Measurements from ENCODE around the gene CCM2.

CCM2 gene

DNA sequence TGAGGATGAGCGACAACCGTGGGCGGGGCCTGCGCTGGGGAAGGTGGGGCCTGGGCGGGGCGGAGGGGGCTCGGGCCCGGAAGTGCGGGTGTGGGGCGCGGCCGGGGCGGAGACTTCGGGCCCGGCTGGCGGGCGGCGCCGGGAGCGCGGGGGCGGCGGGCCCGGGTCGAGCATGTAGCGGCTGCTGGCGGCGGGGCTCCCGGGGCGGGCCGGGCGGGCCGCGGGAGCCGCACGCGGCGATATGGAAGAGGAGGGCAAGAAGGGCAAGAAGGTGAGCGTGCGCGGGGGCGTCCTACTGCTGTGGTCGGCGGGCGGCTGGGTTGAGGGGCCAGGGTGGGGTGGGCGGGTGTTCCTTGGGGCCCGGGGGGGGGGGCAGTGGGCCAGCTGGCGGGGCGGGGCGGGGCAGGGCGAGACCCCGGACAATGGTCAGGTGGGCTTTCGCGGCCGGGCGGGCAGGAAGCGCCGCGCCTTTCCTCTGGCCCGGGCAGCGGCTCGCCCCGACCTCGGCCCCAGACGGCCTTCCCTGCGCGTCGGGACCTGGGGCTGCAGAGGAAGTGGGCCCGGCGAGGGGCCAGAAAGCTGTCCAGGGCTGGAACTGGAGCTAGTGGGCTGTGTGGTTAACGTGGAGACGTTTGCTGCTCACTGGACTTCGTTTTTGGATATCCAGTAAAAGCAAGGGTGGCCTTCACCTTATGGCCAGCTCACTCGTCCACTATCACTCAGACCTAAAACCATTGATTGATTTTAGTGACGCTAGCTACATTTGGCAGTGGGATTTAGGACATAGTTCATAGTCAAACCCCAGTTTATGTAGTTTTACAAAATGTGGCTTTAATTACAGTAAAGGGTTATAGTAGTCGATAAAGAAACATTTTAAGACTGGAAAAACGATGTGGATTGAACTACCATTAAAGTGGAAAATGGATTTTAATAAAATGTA, at the start of gene CCM2:
TSS of gene CCM2 (plus strand) at position 109 of the 940 bp plus-strand sequence. CDS start at position 242, 133 bp downstream.
- DNase-seq = peak; percentile 4

DNA sequence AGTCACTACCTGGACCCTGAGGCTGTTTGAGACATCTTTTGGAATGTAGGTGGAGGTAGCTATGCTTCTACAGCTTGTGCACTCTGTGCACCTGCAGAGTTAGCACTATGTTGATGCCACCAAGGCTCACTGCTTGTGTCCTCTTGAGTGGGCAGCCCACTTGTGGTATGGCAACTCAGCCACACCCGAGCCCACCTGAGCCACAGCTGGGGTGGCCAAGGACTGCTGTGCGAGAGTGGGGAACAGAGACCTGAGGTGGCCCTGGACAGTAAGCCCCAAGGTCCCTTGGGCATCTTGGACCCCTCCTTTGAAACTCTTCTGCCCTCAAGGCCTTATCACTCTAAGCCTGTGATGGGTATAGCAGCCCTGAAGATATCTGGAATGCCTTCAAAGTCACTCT, 46.8 kb upstream of the CCM2 start:
- no peak for DNase-seq

DNA sequence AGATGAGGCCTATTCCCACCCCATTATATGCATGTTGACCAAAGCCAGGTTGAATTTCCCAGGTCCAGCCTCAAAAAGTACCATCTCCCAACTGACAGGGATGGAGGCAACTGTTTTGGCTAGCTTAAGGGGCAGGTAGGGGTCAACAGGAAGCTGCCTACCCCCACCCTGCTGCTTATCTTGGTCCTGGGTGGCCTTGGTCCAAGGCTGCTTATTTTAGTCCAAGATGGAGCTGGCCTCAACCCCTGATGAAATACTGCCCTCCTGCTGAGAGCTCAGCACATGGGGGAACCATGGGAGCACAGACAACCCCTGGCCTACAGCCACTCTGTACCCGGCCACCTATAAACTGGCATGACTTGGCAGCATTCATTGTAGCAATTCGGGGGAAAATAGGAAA, 44.3 kb upstream of the CCM2 start:
- no peak for DNase-seq

DNA sequence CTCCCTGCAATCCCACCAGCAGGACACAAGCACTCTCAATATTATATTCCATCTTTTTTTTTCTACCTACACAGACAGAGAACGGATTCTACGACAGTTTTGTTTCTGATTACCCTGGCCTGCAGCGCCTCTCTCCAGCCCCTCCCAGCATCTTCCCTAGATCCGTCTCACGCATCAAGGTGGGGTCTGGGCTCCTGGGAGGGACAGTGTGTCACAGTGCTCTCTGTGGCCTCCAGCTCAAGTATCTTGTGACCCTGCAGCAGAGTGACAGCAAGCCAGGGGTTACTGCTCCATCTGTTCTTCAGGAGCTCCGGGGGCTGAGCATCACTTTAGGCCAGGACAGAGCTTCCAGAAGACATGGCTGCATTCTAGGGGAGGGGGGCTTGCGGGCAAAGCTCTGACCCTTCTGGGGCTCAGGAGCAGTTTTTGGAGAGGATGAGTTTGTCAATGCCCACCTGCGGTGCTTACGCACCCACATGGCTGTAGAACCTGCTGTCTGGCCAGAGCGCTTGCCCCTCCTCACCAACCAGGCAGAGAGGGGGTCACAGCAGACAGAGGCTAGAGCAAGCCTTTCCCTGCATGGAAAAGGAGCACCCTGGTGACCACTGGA, 43.7 kb upstream of the CCM2 start:
- no peak for DNase-seq

DNA sequence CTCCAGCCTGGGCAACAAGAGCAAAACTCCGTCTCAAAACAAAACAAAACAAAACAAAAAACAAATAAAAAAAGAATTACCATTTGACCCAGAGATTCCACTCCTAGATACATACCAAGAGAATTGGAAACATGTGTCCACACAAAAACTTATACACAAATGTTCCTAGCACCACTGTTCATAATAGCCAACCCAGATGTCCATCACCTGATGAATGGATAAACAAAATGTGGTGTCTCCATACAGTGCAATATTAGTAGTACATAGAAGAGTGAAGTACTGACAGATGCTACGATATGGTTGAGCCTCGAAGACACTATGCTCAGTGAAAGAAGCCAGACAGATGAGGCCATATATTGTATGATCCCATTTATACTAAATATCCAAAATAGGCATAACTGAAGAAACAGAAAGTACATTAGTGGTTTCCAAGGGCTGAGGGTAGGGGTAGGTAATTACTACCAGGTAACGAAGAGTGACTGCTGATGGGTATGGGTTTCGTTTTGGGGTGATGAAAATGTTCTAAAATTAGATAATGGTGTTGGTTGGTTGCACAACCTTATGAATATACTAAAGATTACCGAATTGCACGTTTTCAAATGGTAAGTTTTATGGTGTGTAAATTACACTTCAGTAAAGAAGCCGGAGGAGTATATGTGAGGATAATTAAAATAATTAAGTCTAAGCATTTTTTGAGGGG, 41.2 kb upstream of the CCM2 start:
- DNase-seq = no peak

DNA sequence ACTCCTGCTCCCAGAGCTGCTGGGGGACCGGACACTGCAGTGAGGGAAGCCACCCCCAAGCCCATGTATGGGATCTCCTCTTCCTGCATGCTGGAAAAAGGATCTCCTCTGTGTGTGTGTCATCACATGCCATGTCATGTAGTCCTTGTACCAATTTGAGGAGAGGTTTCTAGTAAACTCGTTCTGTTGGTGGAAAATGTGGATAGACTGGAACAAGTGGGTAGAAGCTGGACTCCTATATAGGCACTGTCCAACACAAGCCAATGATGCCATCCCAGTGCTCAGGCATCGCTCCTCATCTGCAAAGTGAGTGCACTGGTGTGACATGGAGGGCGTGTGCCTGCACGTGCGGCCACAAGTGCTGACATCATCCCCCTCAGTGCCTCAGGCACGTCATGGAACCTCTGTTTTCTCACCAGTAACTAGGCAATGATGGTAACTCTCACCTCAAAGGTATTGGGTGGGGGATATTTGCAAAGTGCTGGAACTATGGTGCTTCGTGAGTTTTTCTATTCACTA, 40.5 kb upstream of the CCM2 start:
- no peak for DNase-seq

DNA sequence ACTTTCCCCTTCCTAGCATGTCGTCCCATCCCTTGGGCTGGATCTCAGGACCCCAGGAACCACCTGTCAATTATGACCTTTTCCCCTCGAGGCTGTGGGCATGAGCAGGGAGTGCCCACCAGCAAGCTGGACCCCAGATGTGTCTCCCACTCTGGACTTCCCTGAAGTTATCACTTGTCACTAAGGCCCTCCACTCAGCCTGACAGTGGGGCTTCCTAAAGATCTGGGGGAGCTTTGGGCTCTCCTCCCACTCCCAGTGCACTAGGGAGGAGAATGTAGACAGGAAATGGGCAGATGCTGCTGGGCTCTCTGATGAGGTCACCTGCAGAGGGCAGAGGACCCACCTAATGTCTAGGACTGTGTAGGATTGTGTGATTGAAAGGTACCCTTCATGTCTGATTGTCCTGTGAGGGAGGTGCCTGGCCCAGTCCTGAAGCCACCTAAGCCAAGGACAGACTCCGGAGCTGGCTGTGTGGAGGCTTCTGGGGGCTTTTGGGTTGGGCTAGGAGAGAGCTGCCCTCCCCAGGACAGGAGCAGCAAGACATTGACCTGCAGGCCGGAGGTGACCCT, 39.9 kb upstream of the CCM2 start:
- no peak for DNase-seq

DNA sequence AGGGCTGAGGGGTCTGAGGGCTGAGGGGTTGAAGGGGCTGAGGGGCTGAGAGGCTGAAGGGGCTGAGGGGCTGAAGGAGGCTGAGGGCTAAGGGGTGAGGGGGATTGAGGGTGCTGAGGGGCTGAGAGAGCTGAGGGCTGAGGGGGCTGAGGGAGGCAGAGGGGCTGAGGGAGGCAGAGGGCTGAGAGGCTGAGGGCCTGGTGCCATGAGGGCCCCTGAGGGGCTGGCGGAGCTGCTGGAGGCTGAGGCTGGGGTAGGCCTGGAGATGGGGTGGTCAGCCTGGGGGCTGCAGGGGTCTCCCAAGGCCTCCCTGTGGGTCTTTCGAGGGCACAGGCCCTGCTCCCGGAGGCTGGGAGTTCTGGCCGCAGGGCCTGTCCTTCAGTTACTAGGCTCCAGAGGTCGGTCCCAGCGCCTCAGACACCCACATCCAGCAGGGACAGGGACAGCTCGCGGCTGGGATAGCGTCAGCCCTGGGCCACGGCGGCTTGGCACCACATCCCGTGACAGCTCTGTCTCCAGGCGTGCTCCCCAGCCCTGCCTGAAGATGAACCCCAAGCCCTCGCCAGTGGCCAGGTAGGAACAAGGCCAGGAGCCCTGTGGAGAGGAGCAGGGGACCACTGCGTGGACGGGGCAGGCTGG, 38.0 kb upstream of the CCM2 start:
- no peak for DNase-seq

DNA sequence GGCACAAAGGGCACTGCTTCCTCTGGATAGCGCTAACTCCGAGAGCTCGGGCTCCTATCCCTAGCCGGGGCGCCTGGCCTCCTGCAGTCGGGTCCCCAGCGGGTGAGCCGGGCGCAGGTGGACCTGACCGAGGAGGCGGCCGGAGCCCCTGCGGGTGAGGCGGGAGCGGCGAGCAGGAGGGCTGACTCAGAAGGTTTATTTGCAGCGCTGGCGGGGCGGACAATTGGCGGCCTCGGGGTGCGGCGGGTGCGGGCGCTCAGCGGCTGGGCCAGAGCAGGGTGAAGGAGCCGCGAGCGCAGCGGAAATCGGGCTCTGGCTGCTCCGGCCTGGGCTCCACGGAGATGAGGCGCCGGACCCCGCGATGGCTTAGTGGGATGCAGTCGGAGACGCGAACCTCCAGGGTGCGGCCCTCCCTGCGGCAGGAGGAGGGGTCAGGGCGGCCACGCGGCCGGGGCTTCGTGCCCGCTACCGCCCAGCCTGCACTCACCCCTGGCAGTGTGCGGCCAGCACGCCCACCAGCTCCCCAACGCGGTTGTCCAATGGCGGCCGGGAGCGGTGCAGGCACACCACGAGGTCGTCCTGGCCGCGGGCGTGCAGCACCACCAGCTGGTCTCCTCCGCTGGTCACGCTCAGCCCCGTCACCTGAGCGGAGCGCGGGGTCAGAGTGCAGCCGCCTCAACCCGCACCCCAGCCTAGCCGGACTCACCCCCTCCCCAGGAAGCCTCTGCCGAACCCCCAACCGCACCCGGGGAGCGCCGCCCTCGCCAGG, 37.3 kb upstream of the CCM2 start:
- no peak for DNase-seq

DNA sequence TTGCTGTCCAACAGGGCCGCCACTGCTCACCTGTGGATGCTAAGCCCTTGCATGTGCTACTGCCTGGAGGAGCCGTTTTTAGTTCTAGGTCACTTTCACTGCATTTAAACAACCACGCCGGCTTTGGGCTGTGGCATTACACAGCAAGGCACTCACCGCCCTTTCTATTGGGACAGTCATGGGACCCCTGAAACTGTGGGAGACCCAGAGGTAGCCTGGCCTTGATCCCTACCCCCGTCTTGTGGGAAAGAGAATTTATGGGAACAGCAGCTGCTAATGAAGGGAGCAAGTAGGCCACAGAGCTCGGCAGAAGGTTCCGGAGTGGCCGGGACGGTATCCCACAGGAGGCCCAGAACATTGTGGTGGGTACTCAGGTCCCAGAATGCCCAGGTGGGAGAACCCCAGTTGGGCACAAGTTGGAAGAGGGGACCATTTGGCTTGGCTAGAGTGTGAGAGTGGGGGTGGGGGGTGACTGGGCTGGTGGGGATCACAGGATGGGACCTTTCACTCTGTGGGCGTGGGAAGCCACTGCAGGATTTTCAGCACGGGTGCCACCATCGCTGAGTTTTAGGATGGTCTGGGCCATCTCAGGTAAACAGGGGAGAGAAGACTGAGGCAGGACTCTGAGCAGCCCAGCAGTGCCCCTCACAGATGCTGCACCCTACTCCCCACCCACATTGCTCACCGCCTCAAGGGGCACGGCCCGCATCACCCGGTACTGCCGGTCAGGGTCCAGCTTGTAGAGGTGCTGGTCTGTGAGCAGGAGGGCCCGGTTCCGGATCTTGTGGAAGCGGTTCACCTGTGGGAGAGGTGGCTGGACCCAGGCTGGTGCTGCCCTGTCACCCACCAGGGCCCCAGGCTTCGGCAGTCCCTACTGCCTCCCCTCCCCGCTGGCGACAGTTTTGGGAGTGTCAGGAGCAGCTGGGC, 36.4 kb upstream of the CCM2 start:
- no peak for DNase-seq

DNA sequence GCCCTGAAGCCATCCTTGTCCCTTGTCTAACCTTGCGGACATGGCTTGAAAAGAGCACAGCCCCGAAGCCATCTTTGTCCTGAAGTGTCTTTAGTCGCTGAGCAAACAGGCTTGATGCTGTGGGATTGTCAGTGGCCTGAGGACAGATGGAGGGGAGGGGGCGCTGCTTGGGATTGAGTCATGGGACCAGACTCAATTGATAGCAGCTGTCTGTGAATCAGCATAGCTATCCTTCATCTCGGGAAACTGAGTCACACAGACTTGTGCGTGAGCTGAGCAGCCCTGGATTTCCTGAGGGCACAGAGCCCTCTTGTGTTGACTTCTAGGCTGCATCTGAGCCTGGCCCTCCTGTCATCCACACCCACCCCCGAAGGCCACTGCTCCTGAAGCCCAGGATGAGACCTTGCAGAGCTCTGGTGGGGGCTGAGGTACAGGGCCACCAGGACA, 35.6 kb upstream of the CCM2 start:
- no peak for DNase-seq

DNA sequence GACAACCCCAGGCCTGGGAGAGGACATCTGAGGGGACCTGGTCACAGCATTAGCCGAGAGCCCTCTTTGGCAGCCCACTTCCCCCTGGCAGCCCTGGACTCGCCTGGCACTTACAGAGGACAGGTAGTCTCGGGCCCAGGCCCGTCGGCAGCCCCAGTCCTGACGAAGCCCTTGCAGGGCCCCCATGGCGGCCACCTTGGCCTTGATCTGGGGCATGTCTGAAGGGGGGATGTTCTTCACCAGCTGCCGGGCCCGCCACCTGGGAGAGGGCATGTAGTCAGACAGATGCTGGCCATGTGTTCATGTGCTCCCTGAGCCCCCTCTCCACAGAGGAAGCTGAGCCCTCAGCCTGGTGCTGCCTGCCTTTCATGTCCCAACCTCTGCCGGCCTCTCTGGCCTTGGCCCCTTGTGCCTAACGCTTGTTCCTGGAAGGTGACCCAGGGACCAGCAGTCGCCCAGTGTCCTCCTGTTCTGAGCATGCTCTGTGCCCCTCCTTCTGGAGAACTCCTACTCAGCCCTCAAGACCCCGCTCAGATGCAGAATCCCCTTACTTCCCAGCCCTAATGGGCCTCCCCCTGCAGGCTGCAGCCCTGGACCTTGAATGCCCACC, 35.1 kb upstream of the CCM2 start:
- no peak for DNase-seq

DNA sequence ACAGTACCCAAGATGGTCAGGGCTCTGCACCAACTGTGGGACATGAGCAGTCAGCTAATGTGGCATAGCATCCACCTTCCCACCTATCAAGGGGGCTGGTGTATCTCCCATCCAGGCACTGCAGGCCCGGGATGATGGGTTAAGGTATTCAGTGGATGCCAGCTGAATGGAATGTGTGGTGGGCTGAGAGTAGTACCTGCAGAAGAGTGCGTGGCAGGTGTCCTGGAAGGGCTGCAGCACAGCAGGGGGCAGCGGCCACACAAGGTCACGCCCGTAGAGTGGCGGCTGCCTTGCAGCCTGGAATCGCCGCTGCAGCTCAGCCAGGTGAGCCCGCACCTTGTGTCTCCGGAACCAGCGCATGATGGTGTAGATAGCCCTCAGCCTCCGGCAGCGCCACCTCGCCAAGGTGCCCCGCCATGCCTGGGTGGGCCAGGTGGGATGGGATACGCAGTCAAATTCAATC, 34.5 kb upstream of the CCM2 start:
- no peak for DNase-seq

DNA sequence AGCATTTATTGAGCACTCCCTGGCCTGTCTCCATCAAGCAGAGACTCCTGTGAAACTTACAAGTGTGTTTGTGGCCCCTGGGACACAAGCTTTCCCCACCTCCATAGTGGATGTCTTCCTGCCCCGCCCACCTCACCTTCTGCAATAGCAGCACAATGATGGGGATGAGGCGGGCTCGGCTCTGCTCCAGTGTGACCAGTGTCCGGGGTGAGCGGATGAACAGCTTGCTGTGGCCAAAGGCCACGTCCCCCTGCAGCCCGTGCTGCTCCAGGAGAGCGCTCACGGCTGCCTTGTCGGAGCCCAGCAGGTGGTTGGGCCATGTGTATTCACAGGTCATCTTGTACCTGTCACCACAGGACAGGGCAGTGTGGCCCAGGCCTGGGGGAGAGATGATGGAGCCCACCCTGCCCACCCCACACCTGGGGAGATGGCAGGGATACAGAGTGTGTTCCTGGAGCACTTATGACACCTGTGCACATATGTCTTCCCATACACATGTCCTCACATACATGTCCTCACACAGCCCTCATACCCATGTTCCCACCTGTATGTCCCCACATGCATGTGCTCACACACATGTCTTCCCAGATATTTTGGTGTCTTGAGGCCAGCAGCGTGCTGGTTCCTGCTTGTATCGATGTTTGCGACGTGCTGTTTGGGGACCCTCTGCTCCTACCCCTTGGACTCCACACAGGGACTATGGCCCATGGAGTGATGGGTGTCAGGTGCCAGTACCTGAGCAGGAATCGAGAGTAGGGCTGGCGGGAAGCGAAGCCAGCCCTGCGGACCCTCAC, 33.9 kb upstream of the CCM2 start:
- no peak for DNase-seq

DNA sequence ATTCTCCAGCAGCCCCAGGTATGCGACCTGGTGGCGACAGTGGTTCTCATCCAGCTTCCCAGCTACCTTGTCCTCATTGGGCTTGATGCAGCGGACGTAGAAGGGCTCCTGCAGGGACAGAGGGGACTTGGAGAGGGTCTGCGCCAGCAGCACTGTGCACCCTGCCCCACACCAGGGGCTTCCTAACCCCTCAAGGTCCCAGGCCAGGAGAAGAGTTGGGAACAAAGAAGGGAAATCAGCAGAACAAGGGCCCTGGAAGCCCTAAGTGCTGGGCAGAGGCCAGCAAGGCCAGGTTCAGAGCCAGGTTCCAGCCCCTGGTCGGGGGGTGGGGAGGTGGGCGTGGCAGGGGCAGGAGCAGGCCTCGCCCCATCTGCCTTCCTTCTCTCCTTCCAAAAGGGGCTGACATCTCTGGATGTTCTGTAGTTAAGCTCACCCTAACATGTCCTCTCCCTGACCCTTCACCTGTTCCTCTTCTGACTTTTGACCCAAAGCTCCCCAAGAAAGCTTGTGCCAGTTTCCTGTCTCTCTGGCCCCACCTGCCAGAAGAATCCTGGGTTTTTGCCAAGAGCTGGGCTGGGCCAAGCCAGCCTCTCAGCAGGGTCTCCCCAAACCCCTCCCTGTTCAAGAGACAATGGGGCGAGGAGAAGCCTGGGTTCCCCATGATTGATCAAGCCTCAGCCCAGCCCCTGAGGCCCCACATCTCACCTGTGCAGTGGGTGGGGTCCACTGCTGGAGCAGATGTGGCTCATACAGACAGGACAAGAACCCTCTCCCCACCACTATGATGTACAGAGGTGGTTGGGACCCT, 33.1 kb upstream of the CCM2 start:
- no peak for DNase-seq

DNA sequence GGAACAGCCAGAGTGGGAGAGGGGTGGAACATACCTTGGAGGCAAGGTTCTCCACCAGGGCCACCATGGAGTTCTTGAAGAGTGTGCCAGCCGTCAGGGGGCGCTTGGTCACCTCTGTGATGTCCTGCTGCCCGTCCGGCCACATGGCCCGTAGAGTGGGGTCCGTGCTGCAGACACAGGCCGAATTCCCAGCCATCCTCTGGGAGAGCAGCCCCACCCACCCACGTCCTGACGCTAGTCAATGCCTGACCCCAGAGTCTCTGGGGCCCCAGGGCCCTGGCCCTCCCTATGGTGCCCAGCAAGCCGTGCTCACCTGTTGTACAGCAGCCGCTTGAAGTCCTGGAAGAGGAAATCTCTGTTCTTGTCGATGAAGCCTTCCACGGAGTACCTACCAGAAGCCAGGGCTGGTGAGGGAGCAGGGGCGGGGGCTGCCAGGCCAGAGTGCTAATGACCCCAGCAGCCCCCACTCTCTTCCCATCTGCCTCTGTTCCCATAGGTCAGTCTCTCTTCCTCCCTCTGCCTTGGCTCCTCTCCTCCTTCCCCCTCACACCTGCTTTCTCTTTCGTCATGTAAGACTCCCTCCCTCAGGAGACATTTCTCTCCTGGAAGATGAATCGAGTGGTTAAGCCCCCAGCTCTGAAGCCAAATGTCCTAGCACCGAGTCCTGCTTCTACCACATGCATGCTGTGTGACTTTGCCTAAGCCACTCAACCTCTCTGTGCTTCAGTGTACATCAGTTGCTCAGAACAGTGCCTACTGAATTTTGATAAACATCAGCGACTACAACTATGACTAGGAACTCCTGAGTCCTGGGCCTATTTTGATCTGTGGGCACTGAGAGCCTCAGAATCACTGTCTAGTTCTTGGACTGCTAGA, 32.2 kb upstream of the CCM2 start:
- DNase-seq = no peak

DNA sequence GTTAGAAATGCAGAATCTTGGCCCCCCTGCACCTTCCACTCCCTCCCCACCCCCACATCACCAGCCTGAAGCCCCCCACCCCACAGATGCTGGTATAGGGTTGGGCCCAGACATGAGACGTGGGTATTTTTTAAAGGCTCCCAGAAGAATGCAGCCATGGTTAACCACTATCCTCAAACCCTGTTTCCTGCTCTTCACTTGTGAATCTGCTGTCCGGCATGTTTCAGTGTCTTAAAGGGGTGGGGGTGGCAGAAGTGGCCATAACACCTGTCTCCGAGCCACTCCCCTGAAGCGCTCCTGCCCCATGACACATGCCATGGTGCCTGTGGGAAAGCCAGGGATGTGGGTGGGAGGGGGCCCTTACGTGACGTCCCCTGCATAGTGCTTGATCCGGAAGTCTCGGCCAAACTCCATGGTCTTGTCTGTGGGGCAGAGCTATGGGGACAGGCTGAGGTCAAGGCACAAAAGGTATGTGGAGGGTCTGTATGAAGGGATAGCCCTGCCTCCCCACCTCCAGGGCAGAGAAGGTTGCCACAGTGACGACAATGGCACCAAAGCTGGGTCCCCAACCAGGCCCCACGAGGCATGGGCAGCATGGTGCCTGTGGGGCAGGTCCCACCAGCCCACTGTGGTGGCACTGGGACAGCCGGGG, 30.8 kb upstream of the CCM2 start:
- no peak for DNase-seq

All from NCI-H2029 (cell line).